ENCODE measurements around the gene SOX11. TPM values are rescaled to one million over a fixed set of nuclear protein-coding genes. Genes with fewer than 3 reads are reported as not detected.

SOX11 gene
- total and polyA plus RNA-seq, 2 donors (not counting 1 experiment from before 2014, with no cell fraction given): 0.01 TPM; not detected in 1

DNA sequence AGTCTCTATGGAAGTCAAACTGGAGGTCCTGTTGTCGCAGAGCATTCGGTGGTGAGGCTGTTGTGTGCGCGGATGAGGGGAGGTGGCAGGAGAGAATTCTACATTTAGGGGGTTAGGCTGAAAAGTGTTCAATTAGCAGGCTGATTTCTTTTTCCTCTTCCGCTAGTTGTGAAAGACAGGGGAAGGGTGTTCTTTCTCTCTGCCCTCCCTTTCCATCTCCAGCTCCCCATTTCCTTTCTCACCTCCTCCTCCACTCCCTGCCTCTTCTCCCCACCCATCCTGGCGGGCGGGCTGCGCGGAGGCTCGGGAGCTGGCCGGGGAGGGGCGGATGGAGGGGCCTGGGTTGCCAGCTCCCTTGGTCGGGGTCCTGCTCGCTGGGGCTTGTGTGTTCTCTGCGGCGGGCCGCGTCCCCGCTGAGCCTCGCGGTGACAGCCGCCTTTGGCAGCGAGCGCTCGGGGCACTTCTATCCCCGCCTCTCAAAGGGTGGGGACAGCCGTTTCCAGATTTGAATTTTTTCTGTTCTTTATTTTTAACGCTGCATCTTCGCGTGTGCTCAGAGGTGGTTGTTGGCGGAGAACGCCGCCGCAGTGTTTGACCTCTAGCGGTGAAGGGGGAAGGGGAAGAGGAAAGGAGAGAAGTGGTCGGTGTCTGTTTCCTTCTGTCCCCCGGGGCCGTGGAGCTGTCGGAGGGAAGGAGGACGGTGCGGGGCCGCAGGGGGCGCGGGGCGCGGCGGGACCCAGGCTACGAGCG, 3.6 kb downstream of the SOX11 start:
- H3K27ac Mint-ChIP-seq: no peak overlapping the region
- ATAC-seq (ENCODE audit: low read depth) (peak; percentile 36), DNase-seq (peak; percentile 20)
- Histone ChIP-seq H3K9ac (ENCODE audit: low read length) (peak overlapping the region; percentile 15), H3K4me3 (ENCODE audit: control extremely low read depth in 1 of 5, extremely low read depth in 1 of 5, insufficient read depth in 1 of 5, low read depth in 2 of 5, low read length in 4 of 5) (peak overlapping the region in 3 of 5 experiments; percentile 18 to 37 (median 36)), H3K9me3 (ENCODE audit: control extremely low read depth in 1 of 3, control insufficient read depth in 2 of 3, insufficient read depth in 1 of 3, low read length in 2 of 3) (peaks cover 0 to 16% (median 0%) of the 10 kb centered on the region in 3 donors), H4K20me1 (ENCODE audit: control insufficient read depth, insufficient read depth, low read length, poor library complexity, severe bottlenecking) (no peaks in the 10 kb centered on the region), H3K79me2 (ENCODE audit: control insufficient read depth, insufficient read depth, low read length) (no peaks in the 10 kb centered on the region), H2AFZ (ENCODE audit: insufficient read depth, low read depth, low read length, poor library complexity, severe bottlenecking) (peak overlapping the region; percentile 33), H3K4me2 (replicated peaks; ENCODE audit: low read depth, low read length, poor library complexity, severe bottlenecking) (peak overlapping the region; percentile 59), H3K36me3 (replicated peaks in 1 of 2; ENCODE audit: control extremely low read depth in 1 of 2, control insufficient read depth in 1 of 2, extremely low read depth in 1 of 2, insufficient read depth in 2 of 2, low read length in 1 of 2) (no peaks in the 10 kb centered on the region), H3K27ac (ENCODE audit: low read length in 2 of 2) (no peak overlapping the region), H3K27me3 (replicated peaks in 1 of 4; ENCODE audit: control extremely low read depth in 1 of 4, control insufficient read depth in 3 of 4, insufficient read depth in 4 of 4, low read length in 3 of 4) (peaks cover 0 to 31% (median 24%) of the 10 kb centered on the region in 4 experiments), H3K4me1 (ENCODE audit: control insufficient read depth in 2 of 2, insufficient read depth in 2 of 2, low read length in 2 of 2) (peaks cover 12 to 14% of the 10 kb centered on the region in 2 donors)
- H3K9me3 Mint-ChIP-seq (ENCODE audit: insufficient read depth): no peaks in the 10 kb centered on the region
- CTCF ChIA-PET: no interaction called here
- POLR2A ChIA-PET: no interaction called here
- H3K4me3 Mint-ChIP-seq: peak overlapping the region; percentile 83
- TF ChIP-seq, protein P1, sequence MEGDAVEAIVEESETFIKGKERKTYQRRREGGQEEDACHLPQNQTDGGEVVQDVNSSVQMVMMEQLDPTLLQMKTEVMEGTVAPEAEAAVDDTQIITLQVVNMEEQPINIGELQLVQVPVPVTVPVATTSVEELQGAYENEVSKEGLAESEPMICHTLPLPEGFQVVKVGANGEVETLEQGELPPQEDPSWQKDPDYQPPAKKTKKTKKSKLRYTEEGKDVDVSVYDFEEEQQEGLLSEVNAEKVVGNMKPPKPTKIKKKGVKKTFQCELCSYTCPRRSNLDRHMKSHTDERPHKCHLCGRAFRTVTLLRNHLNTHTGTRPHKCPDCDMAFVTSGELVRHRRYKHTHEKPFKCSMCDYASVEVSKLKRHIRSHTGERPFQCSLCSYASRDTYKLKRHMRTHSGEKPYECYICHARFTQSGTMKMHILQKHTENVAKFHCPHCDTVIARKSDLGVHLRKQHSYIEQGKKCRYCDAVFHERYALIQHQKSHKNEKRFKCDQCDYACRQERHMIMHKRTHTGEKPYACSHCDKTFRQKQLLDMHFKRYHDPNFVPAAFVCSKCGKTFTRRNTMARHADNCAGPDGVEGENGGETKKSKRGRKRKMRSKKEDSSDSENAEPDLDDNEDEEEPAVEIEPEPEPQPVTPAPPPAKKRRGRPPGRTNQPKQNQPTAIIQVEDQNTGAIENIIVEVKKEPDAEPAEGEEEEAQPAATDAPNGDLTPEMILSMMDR (IDR thresholded peaks at IDR 0.05): no peak
- TF ChIP-seq EZH2 (IDR thresholded peaks at IDR 0.05; ENCODE audit: borderline replicate concordance, insufficient read depth, low read depth, low read length, poor library complexity, severe bottlenecking): no peak
- peaks cover 54% of the 10 kb centered on the region for H3K27me3 Mint-ChIP-seq
- peaks cover 10% of the 10 kb centered on the region for H3K4me1 Mint-ChIP-seq
- intact Hi-C loops (cut with micrococcal nuclease): no loop called here
- 1% methylated on average over 42 of the region's 49 CpGs for WGBS (ENCODE audit: insufficient coverage)

DNA sequence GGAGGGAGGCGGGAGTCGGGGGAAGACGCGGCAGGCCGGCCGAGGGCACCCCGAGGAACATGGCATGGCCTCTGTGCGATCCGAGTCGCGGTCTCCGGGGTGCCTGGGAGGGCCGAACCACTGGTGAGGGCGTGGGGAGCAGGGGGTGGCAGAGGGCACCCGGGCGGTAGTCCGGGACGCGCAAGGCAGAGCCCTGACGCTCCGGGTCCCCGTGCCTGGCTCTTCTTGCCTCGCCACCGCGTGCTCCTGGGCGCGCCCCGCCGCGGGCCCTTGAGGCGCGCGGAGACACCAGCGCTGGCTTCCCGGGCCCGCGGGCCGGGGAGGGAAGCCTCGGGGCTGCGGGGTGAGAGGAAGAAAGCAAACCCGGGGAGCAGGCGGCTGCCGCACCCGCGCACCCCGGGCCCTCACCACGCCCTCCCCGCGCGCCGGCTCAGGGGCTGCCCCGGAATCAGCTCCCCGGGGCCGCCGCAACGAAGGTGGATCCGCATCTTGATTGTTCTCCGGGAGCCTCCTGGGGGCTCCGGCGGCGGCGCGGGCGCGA, 4.3 kb downstream of the SOX11 start:
- 4% methylated on average over 65 of the region's 65 CpGs for WGBS (ENCODE audit: insufficient coverage)
- ChIA-PET CTCF (no interaction called here), POLR2A (no interaction called here)
- Histone ChIP-seq H3K4me3 (ENCODE audit: control extremely low read depth in 1 of 5, extremely low read depth in 1 of 5, insufficient read depth in 1 of 5, low read depth in 2 of 5, low read length in 4 of 5) (peak overlapping the region in 3 of 5 experiments; percentile 20 to 37 (median 36)), H3K9ac (ENCODE audit: low read length) (peak overlapping the region; percentile 32), H3K4me1 (ENCODE audit: control insufficient read depth in 2 of 2, insufficient read depth in 2 of 2, low read length in 2 of 2) (peaks cover 12 to 14% of the 10 kb centered on the region in 2 donors), H4K20me1 (ENCODE audit: control insufficient read depth, insufficient read depth, low read length, poor library complexity, severe bottlenecking) (no peaks in the 10 kb centered on the region), H3K27me3 (replicated peaks in 1 of 4; ENCODE audit: control extremely low read depth in 1 of 4, control insufficient read depth in 3 of 4, insufficient read depth in 4 of 4, low read length in 3 of 4) (peaks cover 0 to 32% (median 24%) of the 10 kb centered on the region in 4 experiments), H3K36me3 (replicated peaks in 1 of 2; ENCODE audit: control extremely low read depth in 1 of 2, control insufficient read depth in 1 of 2, extremely low read depth in 1 of 2, insufficient read depth in 2 of 2, low read length in 1 of 2) (no peaks in the 10 kb centered on the region), H3K27ac (ENCODE audit: low read length in 2 of 2) (no peak overlapping the region), H3K4me2 (replicated peaks; ENCODE audit: low read depth, low read length, poor library complexity, severe bottlenecking) (peak overlapping the region; percentile 59), H3K79me2 (ENCODE audit: control insufficient read depth, insufficient read depth, low read length) (no peaks in the 10 kb centered on the region), H3K9me3 (ENCODE audit: control extremely low read depth in 1 of 3, control insufficient read depth in 2 of 3, insufficient read depth in 1 of 3, low read length in 2 of 3) (peaks cover 0 to 16% (median 0%) of the 10 kb centered on the region in 3 donors), H2AFZ (ENCODE audit: insufficient read depth, low read depth, low read length, poor library complexity, severe bottlenecking) (peak overlapping the region; percentile 58)
- peaks cover 10% of the 10 kb centered on the region for H3K4me1 Mint-ChIP-seq
- H3K9me3 Mint-ChIP-seq (ENCODE audit: insufficient read depth): no peaks in the 10 kb centered on the region
- peak overlapping the region; percentile 83 for H3K4me3 Mint-ChIP-seq
- H3K27me3 Mint-ChIP-seq: peaks cover 56% of the 10 kb centered on the region
- peak; percentile 20 for DNase-seq
- no peak overlapping the region for H3K27ac Mint-ChIP-seq
- no peak for TF ChIP-seq EZH2 (IDR thresholded peaks at IDR 0.05; ENCODE audit: borderline replicate concordance, insufficient read depth, low read depth, low read length, poor library complexity, severe bottlenecking)
- TF ChIP-seq, protein P1 (IDR thresholded peaks at IDR 0.05): no peak
- peak; percentile 21 for ATAC-seq (ENCODE audit: low read depth)
- intact Hi-C loops (cut with micrococcal nuclease): no loop called here
